Measurements from ENCODE around the gene RFNG.

Gene RFNG
- total RNA-seq, result 24.2 to 32.7 (median 29.0) reads per million in 3 donors

GRCh38 chr17:82051776-82052637 lies at the start of gene RFNG, which contains the start of gene GPS1:
Gene RFNG, minus strand, starts transcription at chr17:82051811. Its CDS starts 45 bp downstream, at chr17:82051766.
Gene GPS1, plus strand, starts transcription at chr17:82051898. Its CDS starts 34 bp downstream, at chr17:82051932.
- H3K4me3 ChIP-seq (ENCODE audit: insufficient read depth, low read depth, low read length, poor library complexity, severe bottlenecking), result peak within 1 kb of the TSS; percentile 71
- H3K4me1 ChIP-seq (ENCODE audit: control insufficient read depth, insufficient read depth, low read length, poor library complexity, severe bottlenecking), result peaks cover 25% of the 10 kb centered on the region
- H3K9me3 ChIP-seq (ENCODE audit: control insufficient read depth, low read length), result no peaks in the 10 kb centered on the region
- H3K27ac ChIP-seq (ENCODE audit: insufficient read depth, low read length, poor library complexity, severe bottlenecking), result no peak within 1 kb of the TSS
- peak; percentile 63 to 74 (median 65) for DNase-seq
- H3K27me3 ChIP-seq (replicated peaks; ENCODE audit: control insufficient read depth, insufficient read depth, low read length, poor library complexity, severe bottlenecking), result no peaks in the 10 kb centered on the region
- H3K36me3 ChIP-seq (ENCODE audit: control insufficient read depth, insufficient read depth, low read length), result peaks cover 34% of the 10 kb centered on the region

GRCh38 chr17:82101301-82101715 lies 49.7 kb upstream of the RFNG start:
- H3K27me3 ChIP-seq (replicated peaks; ENCODE audit: control insufficient read depth, insufficient read depth, low read length, poor library complexity, severe bottlenecking), result no peaks in the 10 kb centered on the region
- peaks cover 29% of the 10 kb centered on the region for H3K4me1 ChIP-seq (ENCODE audit: control insufficient read depth, insufficient read depth, low read length, poor library complexity, severe bottlenecking)
- no peak for DNase-seq
- no peak overlapping the region for H3K27ac ChIP-seq (ENCODE audit: insufficient read depth, low read length, poor library complexity, severe bottlenecking)
- no peaks in the 10 kb centered on the region for H3K9me3 ChIP-seq (ENCODE audit: control insufficient read depth, low read length)
- no peak overlapping the region for H3K4me3 ChIP-seq (ENCODE audit: insufficient read depth, low read depth, low read length, poor library complexity, severe bottlenecking)
- no peaks in the 10 kb centered on the region for H3K36me3 ChIP-seq (ENCODE audit: control insufficient read depth, insufficient read depth, low read length)

- DNase-seq, result no peak
- Histone ChIP-seq H3K4me3 (ENCODE audit: insufficient read depth, low read depth, low read length, poor library complexity, severe bottlenecking) (no peak overlapping the region), H3K27ac (ENCODE audit: insufficient read depth, low read length, poor library complexity, severe bottlenecking) (no peak overlapping the region), H3K27me3 (replicated peaks; ENCODE audit: control insufficient read depth, insufficient read depth, low read length, poor library complexity, severe bottlenecking) (no peaks in the 10 kb centered on the region), H3K9me3 (ENCODE audit: control insufficient read depth, low read length) (no peaks in the 10 kb centered on the region), H3K4me1 (ENCODE audit: control insufficient read depth, insufficient read depth, low read length, poor library complexity, severe bottlenecking) (peaks cover 23% of the 10 kb centered on the region), H3K36me3 (ENCODE audit: control insufficient read depth, insufficient read depth, low read length) (peaks cover under 1% of the 10 kb centered on the region)
Measured at GRCh38 chr17:82100502-82101298, 49.1 kb upstream of the RFNG start.

GRCh38 chr17:82098939-82099763 lies 47.5 kb upstream of the RFNG start:
- Histone ChIP-seq H3K4me3 (ENCODE audit: insufficient read depth, low read depth, low read length, poor library complexity, severe bottlenecking) (peak overlapping the region; percentile 60), H3K27me3 (replicated peaks; ENCODE audit: control insufficient read depth, insufficient read depth, low read length, poor library complexity, severe bottlenecking) (no peaks in the 10 kb centered on the region), H3K27ac (ENCODE audit: insufficient read depth, low read length, poor library complexity, severe bottlenecking) (peak overlapping the region; percentile 79), H3K36me3 (ENCODE audit: control insufficient read depth, insufficient read depth, low read length) (peaks cover 12% of the 10 kb centered on the region), H3K4me1 (ENCODE audit: control insufficient read depth, insufficient read depth, low read length, poor library complexity, severe bottlenecking) (peaks cover 16% of the 10 kb centered on the region), H3K9me3 (ENCODE audit: control insufficient read depth, low read length) (no peaks in the 10 kb centered on the region)
- DNase-seq, result no peak

- Histone ChIP-seq H3K27me3 (replicated peaks; ENCODE audit: control insufficient read depth, insufficient read depth, low read length, poor library complexity, severe bottlenecking) (no peaks in the 10 kb centered on the region), H3K27ac (ENCODE audit: insufficient read depth, low read length, poor library complexity, severe bottlenecking) (peak within 1 kb of the TSS; percentile 79), H3K4me1 (ENCODE audit: control insufficient read depth, insufficient read depth, low read length, poor library complexity, severe bottlenecking) (peaks cover 16% of the 10 kb centered on the region), H3K9me3 (ENCODE audit: control insufficient read depth, low read length) (no peaks in the 10 kb centered on the region), H3K36me3 (ENCODE audit: control insufficient read depth, insufficient read depth, low read length) (peaks cover 18% of the 10 kb centered on the region), H3K4me3 (ENCODE audit: insufficient read depth, low read depth, low read length, poor library complexity, severe bottlenecking) (peak within 1 kb of the TSS; percentile 62)
- peak; percentile 85 to 87 (median 86) for DNase-seq
Measured at GRCh38 chr17:82098169-82098938, 46.7 kb upstream of the RFNG start, which contains the start of gene FASN. Gene FASN, minus strand, starts transcription at chr17:82098236. Its CDS starts 1,791 bp downstream, at chr17:82096445.

- peaks cover 23% of the 10 kb centered on the region for H3K36me3 ChIP-seq (ENCODE audit: control insufficient read depth, insufficient read depth, low read length)
- no peaks in the 10 kb centered on the region for H3K9me3 ChIP-seq (ENCODE audit: control insufficient read depth, low read length)
- H3K4me3 ChIP-seq (ENCODE audit: insufficient read depth, low read depth, low read length, poor library complexity, severe bottlenecking), result peak overlapping the region; percentile 62
- H3K27ac ChIP-seq (ENCODE audit: insufficient read depth, low read length, poor library complexity, severe bottlenecking), result peak overlapping the region; percentile 79
- no peaks in the 10 kb centered on the region for H3K27me3 ChIP-seq (replicated peaks; ENCODE audit: control insufficient read depth, insufficient read depth, low read length, poor library complexity, severe bottlenecking)
- DNase-seq, result no peak
- H3K4me1 ChIP-seq (ENCODE audit: control insufficient read depth, insufficient read depth, low read length, poor library complexity, severe bottlenecking), result peaks cover 16% of the 10 kb centered on the region
Measured at GRCh38 chr17:82097919-82098168, 46.2 kb upstream of the RFNG start.

GRCh38 chr17:82097184-82097918 lies 45.7 kb upstream of the RFNG start:
- Histone ChIP-seq H3K36me3 (ENCODE audit: control insufficient read depth, insufficient read depth, low read length) (peaks cover 28% of the 10 kb centered on the region), H3K4me3 (ENCODE audit: insufficient read depth, low read depth, low read length, poor library complexity, severe bottlenecking) (peak overlapping the region; percentile 62), H3K4me1 (ENCODE audit: control insufficient read depth, insufficient read depth, low read length, poor library complexity, severe bottlenecking) (peaks cover 16% of the 10 kb centered on the region), H3K9me3 (ENCODE audit: control insufficient read depth, low read length) (no peaks in the 10 kb centered on the region), H3K27me3 (replicated peaks; ENCODE audit: control insufficient read depth, insufficient read depth, low read length, poor library complexity, severe bottlenecking) (no peaks in the 10 kb centered on the region), H3K27ac (ENCODE audit: insufficient read depth, low read length, poor library complexity, severe bottlenecking) (peak overlapping the region; percentile 79)
- DNase-seq, result peak in 1 of 3 donors; percentile 16

GRCh38 chr17:82096709-82097183 lies 45.1 kb upstream of the RFNG start:
- H3K9me3 ChIP-seq (ENCODE audit: control insufficient read depth, low read length), result no peaks in the 10 kb centered on the region
- peak overlapping the region; percentile 62 for H3K4me3 ChIP-seq (ENCODE audit: insufficient read depth, low read depth, low read length, poor library complexity, severe bottlenecking)
- no peaks in the 10 kb centered on the region for H3K27me3 ChIP-seq (replicated peaks; ENCODE audit: control insufficient read depth, insufficient read depth, low read length, poor library complexity, severe bottlenecking)
- peaks cover 34% of the 10 kb centered on the region for H3K36me3 ChIP-seq (ENCODE audit: control insufficient read depth, insufficient read depth, low read length)
- H3K27ac ChIP-seq (ENCODE audit: insufficient read depth, low read length, poor library complexity, severe bottlenecking), result no peak overlapping the region
- peaks cover 16% of the 10 kb centered on the region for H3K4me1 ChIP-seq (ENCODE audit: control insufficient read depth, insufficient read depth, low read length, poor library complexity, severe bottlenecking)
- no peak for DNase-seq

Data from effector memory CD4-positive, alpha-beta T cell (primary cell).